Liver (tissue), 3 donors: ENCODE data around the gene ATP10A.

Source experiments
- FOXA1 ChIP-seq: IDR thresholded peaks from 2 replicates; pipeline ENCODE4 v1.6.1; 2016; ENCODE audit warnings: antibody characterized with exemption
- GABPA ChIP-seq, 2 donors: IDR thresholded peaks in 1 of 2; conservative IDR thresholded peaks in 1 of 2; 2 replicates each; pipeline ENCODE4 v1.6.1; 2016; ENCODE audit warnings: antibody characterized with exemption in 2 of 2, mild to moderate bottlenecking in 1 of 2, moderate library complexity in 1 of 2
- JUND ChIP-seq, 2 donors: IDR thresholded peaks; 2 replicates each; pipeline ENCODE4 v1.6.1; 2016; ENCODE audit warnings: antibody characterized with exemption in 2 of 2
- NR2F2 ChIP-seq: IDR thresholded peaks from 2 replicates; pipeline ENCODE4 v1.6.1; 2016; ENCODE audit warnings: antibody characterized with exemption
- RAD21 ChIP-seq, 2 donors: IDR thresholded peaks; 2 replicates each; pipeline ENCODE4 v1.6.1; 2016; ENCODE audit warnings: antibody characterized with exemption in 2 of 2, mild to moderate bottlenecking in 2 of 2
- TAF1 ChIP-seq: conservative IDR thresholded peaks from 2 replicates; pipeline ENCODE4 v1.6.1; 2016; ENCODE audit warnings: antibody characterized with exemption, mild to moderate bottlenecking
- TF ChIP-seq, protein P1 (sequence below): fragments of 150-350 bp; IDR thresholded peaks from 2 replicates; pipeline ENCODE4 v1.5.1; 2017; ENCODE audit warnings: improper control_type of control experiment, low read depth, low read length; ENCODE audit not compliant: missing input control
- TF ChIP-seq, protein P2 (sequence below): IDR thresholded peaks from 2 replicates; pipeline ENCODE4 v1.6.1; 2016; ENCODE audit warnings: antibody characterized with exemption
- TF ChIP-seq, protein P3 (sequence below): IDR thresholded peaks from 2 replicates; pipeline ENCODE4 v1.6.1; 2016; ENCODE audit warnings: antibody characterized with exemption
- TF ChIP-seq, protein P4 (sequence below): IDR thresholded peaks from 2 replicates; pipeline ENCODE4 v1.6.1; 2016; ENCODE audit warnings: antibody characterized with exemption, mild to moderate bottlenecking
- donor health status: healthy.
- donor health status: healthy.

DNA sequence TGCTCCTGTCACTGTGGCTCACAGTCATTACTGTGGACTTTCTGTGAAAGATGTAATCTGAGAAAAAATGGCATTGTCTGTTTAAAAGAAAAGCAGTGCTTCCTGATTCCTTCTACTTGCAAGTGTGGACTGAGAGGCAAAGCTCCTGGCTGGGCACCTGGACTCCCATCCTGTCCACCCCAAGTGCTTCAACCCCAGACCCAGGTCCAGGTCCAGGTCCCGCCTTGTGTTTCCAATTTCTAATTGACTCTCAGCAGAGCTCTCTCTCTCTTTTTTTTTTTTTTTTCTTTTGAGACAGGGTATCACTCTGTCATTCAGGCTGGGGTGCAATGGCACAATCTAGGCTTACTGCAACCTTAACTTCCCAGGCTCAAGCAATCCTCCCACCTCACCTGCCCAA is 94.9 kb downstream of the ATP10A start:
- TF ChIP-seq, protein P1, sequence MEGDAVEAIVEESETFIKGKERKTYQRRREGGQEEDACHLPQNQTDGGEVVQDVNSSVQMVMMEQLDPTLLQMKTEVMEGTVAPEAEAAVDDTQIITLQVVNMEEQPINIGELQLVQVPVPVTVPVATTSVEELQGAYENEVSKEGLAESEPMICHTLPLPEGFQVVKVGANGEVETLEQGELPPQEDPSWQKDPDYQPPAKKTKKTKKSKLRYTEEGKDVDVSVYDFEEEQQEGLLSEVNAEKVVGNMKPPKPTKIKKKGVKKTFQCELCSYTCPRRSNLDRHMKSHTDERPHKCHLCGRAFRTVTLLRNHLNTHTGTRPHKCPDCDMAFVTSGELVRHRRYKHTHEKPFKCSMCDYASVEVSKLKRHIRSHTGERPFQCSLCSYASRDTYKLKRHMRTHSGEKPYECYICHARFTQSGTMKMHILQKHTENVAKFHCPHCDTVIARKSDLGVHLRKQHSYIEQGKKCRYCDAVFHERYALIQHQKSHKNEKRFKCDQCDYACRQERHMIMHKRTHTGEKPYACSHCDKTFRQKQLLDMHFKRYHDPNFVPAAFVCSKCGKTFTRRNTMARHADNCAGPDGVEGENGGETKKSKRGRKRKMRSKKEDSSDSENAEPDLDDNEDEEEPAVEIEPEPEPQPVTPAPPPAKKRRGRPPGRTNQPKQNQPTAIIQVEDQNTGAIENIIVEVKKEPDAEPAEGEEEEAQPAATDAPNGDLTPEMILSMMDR: no peak
- TF ChIP-seq JUND (IDR thresholded peaks at IDR 0.05) (no peak), RAD21 (IDR thresholded peaks at IDR 0.05) (no peak), GABPA (IDR thresholded peaks at IDR 0.05 in 1 of 2, conservative IDR thresholded peaks at IDR 0.05 in 1 of 2) (no peak), NR2F2 (no peak), TAF1 (no peak), FOXA1 (no peak)
- TF ChIP-seq, protein P2, sequence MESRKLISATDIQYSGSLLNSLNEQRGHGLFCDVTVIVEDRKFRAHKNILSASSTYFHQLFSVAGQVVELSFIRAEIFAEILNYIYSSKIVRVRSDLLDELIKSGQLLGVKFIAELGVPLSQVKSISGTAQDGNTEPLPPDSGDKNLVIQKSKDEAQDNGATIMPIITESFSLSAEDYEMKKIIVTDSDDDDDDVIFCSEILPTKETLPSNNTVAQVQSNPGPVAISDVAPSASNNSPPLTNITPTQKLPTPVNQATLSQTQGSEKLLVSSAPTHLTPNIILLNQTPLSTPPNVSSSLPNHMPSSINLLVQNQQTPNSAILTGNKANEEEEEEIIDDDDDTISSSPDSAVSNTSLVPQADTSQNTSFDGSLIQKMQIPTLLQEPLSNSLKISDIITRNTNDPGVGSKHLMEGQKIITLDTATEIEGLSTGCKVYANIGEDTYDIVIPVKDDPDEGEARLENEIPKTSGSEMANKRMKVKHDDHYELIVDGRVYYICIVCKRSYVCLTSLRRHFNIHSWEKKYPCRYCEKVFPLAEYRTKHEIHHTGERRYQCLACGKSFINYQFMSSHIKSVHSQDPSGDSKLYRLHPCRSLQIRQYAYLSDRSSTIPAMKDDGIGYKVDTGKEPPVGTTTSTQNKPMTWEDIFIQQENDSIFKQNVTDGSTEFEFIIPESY: no peak
- TF ChIP-seq, protein P3, sequence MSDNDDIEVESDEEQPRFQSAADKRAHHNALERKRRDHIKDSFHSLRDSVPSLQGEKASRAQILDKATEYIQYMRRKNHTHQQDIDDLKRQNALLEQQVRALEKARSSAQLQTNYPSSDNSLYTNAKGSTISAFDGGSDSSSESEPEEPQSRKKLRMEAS: no peak
- TF ChIP-seq, protein P4, sequence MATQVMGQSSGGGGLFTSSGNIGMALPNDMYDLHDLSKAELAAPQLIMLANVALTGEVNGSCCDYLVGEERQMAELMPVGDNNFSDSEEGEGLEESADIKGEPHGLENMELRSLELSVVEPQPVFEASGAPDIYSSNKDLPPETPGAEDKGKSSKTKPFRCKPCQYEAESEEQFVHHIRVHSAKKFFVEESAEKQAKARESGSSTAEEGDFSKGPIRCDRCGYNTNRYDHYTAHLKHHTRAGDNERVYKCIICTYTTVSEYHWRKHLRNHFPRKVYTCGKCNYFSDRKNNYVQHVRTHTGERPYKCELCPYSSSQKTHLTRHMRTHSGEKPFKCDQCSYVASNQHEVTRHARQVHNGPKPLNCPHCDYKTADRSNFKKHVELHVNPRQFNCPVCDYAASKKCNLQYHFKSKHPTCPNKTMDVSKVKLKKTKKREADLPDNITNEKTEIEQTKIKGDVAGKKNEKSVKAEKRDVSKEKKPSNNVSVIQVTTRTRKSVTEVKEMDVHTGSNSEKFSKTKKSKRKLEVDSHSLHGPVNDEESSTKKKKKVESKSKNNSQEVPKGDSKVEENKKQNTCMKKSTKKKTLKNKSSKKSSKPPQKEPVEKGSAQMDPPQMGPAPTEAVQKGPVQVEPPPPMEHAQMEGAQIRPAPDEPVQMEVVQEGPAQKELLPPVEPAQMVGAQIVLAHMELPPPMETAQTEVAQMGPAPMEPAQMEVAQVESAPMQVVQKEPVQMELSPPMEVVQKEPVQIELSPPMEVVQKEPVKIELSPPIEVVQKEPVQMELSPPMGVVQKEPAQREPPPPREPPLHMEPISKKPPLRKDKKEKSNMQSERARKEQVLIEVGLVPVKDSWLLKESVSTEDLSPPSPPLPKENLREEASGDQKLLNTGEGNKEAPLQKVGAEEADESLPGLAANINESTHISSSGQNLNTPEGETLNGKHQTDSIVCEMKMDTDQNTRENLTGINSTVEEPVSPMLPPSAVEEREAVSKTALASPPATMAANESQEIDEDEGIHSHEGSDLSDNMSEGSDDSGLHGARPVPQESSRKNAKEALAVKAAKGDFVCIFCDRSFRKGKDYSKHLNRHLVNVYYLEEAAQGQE: no peak
